Ovary (tissue), 3 donors: ENCODE data around the gene MCF2L.

Source experiments
- CTCF ChIP-seq, 3 donors: fragments of 450-650 bp in 2 of 3; fragments of 200-600 bp in 1 of 3; IDR thresholded peaks; one replicate each; pipeline versions ENCODE4 v1.5.1 to v1.8.0; 2016 to 2022; ENCODE audit warnings: antibody characterized with exemption in 3 of 3, mild to moderate bottlenecking in 1 of 3
- EP300 ChIP-seq: sonication (generic); formaldehyde crosslinking; IDR thresholded peaks from one replicate; pipeline ENCODE4 v1.6.1; 2017; ENCODE audit warnings: antibody characterized with exemption
- donor health status: DM: no; HTN: no; CAD: no.

GRCh38 chr13:113138792-113139551 lies 170.0 kb downstream of the MCF2L start:
- TF ChIP-seq CTCF (IDR thresholded peaks at IDR 0.05) (no peak), EP300 (no peak)
